Measurements from ENCODE around the gene CYP2R1.

DNA sequence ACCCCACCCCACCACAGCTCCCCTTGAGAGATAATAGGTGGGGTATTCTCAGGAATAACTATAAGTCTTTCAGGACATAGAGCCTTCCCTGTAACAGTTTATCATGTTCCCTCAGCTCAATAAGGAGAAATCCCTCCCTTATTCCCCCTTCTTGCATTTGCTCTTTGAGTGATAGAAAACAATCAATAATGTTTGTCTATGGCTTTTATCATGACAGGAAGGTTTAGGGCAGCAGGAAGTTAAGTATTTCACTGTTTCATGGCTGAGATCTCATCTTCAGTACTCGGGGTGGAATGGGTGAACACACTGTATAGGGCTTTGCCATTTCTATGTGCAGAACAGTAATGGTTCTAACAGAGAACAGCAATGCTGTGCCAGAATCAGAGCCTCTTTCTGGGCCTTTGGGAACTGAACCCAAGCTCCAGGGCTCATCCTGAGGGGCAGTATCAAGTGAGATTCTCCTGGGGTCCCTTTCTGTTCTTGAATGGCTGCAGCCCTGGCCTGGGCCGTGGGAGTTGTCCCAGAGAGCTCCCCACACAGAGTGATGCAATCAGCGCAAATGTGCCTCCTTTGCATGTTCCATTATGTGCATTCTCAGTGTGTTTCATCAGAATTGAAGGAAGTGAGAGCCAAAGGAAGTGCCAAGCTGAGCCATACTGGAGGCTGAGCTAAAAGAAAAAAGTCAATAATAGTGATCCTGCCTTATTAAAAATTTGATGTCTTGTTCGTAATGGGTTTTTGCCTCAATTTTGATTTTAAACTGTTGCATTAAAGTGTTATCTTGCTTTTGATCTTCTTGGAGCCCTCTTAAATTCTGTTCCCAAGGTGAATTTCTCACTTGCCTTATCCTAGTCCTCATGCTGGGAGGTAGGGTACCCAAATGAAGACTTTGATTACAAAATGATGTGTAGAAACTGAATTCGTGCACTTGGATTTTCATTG is 2.9 kb upstream of the CYP2R1 start:
- TF ChIP-seq, protein P1, sequence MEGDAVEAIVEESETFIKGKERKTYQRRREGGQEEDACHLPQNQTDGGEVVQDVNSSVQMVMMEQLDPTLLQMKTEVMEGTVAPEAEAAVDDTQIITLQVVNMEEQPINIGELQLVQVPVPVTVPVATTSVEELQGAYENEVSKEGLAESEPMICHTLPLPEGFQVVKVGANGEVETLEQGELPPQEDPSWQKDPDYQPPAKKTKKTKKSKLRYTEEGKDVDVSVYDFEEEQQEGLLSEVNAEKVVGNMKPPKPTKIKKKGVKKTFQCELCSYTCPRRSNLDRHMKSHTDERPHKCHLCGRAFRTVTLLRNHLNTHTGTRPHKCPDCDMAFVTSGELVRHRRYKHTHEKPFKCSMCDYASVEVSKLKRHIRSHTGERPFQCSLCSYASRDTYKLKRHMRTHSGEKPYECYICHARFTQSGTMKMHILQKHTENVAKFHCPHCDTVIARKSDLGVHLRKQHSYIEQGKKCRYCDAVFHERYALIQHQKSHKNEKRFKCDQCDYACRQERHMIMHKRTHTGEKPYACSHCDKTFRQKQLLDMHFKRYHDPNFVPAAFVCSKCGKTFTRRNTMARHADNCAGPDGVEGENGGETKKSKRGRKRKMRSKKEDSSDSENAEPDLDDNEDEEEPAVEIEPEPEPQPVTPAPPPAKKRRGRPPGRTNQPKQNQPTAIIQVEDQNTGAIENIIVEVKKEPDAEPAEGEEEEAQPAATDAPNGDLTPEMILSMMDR (IDR thresholded peaks at IDR 0.05): no peak
- TF ChIP-seq POLR2A (IDR thresholded peaks at IDR 0.05): no peak
